GM18870 (cell line): ENCODE data around the gene HGF.
"Not testable (repeated sequence)": the region's sequence is repeated elsewhere in the genome, so short reads cannot be mapped to it uniquely, and the experiment has no call there.

Experiments used
- ATAC-seq: cut with Tn5 transposase; IDR thresholded peaks from one replicate; pipeline ENCODE4 v1.9.1; 2021; ENCODE audit warnings: moderate library complexity; ENCODE audit not compliant: unreplicated experiment

The HGF gene

DNA sequence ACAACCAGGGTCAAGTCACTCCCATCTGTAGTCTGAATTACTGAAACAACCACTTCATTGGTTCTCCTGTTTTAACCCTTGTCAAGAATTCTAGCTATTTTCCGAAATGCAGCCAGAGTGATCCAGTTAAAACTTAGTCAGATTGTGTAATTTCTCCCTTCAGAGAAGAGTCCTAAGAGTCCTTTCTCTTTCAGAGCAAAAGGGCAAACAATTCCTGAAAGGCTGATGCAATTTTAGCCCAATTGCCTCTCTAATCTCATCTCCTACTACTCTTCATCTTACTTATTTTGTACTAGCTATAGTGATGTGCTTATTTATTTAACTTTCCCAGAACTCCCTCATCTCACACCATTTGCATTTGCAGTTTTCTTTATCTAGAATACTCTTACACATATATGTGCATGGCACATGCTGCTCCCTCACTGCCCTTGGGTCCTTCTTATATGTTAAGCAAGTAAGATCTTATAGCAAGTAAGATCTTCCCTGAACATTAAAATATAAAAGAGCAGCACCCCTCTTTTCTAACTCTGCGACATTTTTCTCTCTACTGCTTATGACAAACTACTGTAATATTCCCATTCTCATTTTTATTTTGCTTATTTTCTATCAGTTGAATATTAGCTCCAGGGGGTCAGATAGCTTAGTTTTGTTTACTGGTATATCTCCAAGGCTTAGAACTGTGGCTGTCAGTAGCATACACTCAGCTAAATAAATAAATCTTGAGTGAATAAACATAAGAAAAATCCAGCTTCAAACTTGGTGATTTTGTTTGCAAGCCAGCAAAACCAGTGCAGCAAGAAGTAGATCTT lies 44.6 kb downstream of the HGF start:
- ATAC-seq, result no peak

DNA sequence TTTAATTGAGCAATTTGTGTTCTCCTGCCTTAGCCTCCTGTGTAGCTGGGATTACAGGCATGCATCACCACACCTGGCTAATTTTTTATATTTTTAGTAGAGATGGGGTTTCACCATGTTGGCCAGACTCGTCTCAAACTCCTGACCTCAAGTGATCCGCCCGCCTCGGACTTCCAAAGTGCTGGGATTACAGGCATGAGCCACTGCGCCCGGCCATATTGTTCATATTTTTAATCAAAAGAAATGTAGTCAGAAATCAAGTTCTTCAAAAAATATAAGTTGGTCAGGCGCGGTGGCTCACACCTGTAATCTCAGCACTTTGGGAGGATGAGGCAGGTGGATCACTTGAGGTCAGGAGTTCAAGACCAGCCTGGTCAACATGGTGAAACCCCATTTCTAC lies 47.6 kb downstream of the HGF start:
- not testable (repeated sequence) for ATAC-seq

DNA sequence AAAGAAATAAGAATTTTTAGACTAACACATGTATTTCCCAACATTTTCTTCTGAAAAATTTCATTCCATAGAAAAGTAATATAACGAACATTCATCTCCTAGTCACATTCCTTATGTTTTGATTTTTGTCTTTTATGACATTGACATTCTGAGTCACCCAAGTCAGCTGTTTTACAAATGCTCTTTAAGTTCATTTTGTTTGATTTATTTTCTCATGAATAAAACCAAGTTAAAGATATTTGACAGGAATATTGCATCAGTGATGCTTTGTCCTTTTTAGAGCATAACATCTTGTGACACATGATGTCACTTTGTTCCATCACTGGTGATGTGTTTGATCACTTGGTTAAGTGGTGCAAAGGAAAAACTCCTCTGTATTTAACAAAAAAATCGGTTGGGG lies 48.4 kb downstream of the HGF start:
- ATAC-seq, result no peak

DNA sequence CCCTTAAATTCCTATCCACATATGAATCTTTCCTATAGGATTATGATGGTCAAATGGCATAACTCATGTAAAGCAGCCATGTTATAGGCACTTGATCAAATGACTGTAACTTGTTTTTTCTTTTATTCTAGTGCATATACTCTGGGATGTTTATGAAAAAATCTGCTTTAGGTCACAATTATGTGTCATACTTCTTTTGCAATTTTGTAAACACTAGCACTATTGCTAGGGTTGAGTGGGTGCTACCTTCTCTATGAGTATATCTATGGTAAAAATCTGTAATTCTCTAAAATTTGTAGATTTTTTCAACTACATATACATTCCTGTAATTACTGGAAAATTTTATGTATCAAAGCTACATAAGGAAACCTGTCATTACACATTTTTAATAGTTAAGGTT lies 50.0 kb downstream of the HGF start:
- no peak for ATAC-seq

DNA sequence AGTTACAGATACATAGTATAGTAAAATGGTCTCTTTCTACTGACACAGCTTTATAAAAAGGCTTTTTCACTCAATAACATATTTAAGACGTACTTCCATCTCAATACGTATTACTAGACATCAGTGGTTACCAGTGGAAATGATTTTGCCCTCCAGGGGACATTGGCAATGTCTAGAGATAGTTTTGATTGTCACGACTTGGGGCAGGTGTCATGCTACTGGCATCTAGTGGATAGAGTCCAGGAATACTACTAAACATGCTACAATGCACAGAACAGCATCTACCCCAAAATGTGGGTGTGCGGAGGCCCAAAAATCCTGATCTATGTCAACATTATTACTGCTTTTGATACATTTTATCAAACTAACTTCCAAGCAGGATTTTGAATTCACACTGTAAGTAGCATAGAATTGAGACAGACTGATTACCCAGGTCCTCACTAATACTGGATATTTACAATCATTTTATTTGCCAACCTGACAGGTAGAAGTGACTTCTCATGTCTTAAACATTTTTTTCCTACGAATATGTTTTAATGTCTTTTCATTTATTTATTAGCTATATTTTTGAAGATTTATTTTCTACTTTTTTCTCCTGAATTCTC lies 53.8 kb downstream of the HGF start:
- no peak for ATAC-seq

DNA sequence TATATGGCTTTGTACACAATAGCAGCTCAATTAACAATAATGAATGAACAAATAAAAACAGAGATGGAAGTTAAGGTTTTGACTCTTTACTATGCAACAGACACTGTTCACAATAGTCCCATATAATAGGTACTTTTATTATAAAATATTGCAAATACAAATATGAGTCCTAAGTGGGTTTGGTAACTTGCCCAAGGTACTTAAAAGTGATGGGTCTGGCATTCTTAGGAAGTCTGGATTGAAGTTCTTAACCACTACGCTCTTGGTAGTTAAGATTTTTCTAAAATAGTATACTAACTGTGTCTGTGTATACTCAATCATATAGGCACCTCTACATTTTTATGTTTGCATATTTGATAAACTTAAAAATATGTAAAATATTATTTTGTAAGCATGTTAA lies 55.5 kb downstream of the HGF start:
- no peak for ATAC-seq

- no peak for ATAC-seq
Measured at GRCh38 chr7:81710751-81711150, 59.1 kb downstream of the HGF start.

- no peak for ATAC-seq
Measured at GRCh38 chr7:81709836-81710235, 60.0 kb downstream of the HGF start.

GRCh38 chr7:81707966-81708365 lies 61.9 kb downstream of the HGF start:
- no peak for ATAC-seq

DNA sequence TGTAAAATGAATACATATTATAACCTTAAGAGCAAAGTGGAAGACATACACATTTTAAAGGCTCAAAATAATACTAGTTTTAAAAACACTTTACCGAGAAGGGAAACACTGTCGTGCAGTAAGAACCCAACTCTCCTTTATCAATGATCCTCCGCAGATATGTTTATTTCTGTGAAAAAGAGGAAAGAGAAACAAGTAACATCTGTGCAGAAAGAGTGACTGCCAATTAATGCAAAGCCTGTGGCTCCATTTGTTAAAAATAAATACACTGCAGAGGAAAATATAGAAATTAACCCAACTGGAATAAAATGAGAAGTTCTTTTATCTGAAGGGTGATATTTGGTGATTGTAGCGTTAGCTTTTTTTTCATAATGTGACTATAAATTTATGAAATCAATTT lies 62.7 kb downstream of the HGF start:
- no peak for ATAC-seq

DNA sequence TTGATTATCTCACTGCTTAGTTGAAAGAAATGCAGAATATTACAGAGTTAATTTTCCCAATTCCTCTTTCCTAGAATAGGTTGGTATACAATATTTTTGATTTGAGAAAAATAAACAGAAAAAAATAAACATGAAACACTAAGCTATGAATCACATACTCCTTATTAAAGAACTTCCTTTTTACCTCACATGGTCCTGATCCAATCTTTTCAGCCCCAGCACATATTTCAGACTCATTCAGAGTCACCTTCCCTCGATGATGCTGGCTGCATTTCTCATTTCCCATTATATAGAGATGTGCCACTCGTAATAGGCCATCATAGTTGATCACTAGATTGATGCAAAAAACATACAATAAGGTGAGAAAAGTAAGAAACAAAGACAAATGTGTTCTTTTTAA lies 64.6 kb downstream of the HGF start:
- ATAC-seq, result no peak

GRCh38 chr7:81704595-81704994 lies 65.3 kb downstream of the HGF start:
- ATAC-seq, result no peak

- ATAC-seq, result no peak
Measured at GRCh38 chr7:81698965-81699364, 70.9 kb downstream of the HGF start.

GRCh38 chr7:81694711-81695110 lies 75.1 kb downstream of the HGF start:
- no peak for ATAC-seq

DNA sequence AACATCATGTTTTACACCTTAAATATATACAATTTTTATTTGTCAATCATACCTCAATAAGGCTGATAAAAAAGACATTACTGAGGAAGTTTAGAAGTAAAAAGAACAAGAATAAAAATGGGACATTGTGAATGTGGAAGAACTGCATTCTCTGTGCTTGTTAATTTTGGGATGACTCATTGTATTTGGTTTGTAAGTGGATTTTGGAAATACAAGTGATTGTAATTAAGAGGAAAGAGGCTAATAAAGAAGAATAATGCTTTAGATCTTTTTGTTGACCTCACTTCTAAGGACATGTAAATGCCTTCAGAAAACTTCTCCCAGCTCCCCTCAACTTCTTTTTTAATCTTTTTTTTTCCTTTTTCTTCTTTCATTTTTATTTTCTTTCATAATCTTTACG lies 76.0 kb downstream of the HGF start:
- no peak for ATAC-seq

DNA sequence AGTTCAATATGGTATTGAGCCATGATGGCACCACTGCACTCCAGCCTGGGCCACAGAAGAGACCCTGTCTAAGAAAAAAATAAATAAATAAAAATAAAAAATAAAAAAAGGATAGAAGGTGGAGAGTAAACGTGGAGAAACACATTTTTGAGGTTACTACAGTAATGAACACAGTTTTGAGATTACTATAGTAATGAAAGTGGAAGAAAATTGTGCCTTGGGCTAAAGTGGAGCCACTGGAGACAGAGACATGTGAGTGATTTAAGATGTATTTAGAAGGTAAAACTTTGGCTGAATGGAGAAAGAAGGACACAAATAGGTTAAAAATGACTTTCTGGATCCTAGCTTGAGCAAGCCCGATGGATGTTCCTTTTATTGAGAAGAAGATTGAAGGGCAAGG lies 76.8 kb downstream of the HGF start:
- ATAC-seq, result peak; percentile 63

DNA sequence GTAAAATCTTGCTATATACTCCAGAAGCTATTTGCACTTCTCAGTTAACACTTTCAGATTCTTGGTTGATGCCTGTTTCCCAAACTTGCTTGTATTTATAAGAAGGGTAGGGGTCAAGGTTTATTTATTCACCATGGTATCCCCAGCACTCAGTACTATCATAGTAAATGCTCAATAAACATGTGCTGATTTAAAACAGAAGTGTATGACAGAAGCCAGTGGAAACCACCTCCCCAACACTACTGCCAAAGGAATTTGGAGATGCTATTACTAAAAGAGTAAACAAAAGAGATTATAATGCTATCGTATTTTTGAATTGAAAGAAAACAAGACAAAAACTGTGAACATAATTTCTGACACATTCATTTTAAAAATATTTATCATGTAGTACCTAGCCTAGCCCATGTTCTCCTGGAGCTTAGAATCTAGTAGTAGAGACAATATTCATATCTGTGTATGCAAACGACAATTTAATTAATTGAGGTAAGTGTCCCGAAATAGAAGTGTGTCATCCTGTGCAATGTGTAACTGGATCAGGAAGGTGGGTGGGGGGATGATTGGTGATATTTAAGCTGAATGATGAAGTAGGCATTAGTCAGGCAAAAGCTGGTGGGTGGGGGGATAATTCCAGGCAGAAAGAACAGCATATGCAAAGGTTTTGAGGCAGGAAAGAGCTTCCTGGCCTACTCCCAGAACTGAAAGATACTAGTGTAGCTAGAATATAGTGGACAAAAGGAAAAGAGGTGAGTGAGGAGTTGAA lies 77.5 kb downstream of the HGF start:
- ATAC-seq, result no peak

- no peak for ATAC-seq
Measured at GRCh38 chr7:81691199-81691821, 78.5 kb downstream of the HGF start.

GRCh38 chr7:81690688-81691087 lies 79.2 kb downstream of the HGF start:
- ATAC-seq, result no peak

DNA sequence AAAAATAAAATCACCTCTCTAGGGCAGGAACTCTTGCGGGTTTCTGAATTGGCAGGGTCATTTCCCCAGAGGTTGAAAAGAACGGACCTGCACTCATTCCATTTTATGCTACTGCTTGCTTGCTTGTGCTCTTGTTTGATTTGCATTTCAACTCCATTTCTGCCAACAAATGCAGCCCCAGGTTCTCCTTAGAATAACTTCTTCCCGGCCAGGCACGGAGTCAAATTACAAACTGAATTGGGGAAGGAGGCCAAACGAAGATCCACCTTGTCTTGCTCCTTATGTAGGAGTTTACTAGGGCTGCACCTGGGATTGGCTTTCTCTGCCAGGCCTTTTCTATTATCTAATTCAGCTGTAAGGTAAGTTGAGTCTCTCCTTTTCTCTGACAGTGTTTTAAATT lies 79.6 kb downstream of the HGF start:
- ATAC-seq, result no peak

DNA sequence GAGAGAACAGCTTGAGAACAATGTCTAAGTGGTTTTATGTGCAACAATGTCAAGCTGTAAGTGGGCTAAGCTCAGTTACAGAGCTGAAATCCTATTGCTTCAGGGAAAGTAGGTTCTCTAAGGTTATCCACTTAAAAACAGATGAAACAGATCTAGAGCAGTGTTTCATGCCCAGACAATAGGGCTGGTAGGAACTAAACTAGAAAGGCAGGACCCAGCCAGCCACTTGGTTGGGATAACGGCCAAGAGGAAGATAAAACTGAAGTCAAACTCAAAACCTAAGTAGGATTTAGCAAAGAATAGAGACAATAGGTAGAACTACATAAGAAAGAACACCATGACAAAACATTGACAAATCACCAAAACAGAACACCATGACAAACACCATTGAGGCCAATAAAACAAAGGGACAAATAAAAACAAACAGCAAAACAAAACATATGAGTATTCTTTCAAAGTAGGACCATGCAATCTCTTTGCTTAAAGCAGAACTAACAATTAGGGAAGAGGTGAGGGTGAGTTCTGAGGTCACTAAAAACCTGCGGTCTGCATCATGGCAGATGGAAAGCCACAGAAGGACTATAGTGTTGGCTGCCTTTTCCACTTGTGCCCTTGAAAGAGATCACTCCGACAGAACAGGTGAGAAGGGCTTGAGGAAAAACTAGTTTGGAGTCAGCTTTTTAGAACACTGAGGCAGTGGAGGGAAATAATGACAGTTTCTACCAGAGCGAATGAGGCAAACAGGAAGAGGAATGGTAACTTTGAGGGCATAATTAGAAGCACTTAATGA lies 81.0 kb downstream of the HGF start:
- no peak for ATAC-seq
